Kasumi-1 (cell line): ENCODE results near the gene DMRTC1.
"Not testable (repeated sequence)": the region's sequence is repeated elsewhere in the genome, so short reads cannot be mapped to it uniquely, and the experiment has no call there.

Experiments used
- DNase-seq, 2 experiments: peaks; one replicate each; lab custom pipeline; 2025; lab: John Stamatoyannopoulos, UW

Gene DMRTC1

DNA sequence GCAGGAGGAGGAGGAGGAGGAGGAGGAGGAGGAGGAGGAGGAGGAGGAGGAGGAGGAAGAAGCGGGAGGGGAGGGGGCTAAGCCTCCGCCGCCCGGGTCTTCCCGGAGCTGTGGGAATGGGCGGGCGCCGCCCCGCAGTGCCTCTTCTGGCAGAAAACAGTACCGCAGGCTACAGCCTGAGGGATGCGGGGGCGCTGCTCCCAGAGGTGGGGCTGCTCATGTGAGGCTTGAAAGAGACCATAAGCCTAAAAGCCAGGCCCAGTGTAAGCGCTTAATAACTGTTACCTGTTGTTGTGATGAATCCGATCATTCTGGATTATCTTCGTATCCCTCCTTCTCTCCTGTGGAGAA lies at the start of gene DMRTC1:
DMRTC1 (minus strand) TSS at position 19 of the 351 bp plus-strand sequence. CDS start 68,143 bp downstream, outside the sequence.
- DNase-seq: not testable (repeated sequence)

DNA sequence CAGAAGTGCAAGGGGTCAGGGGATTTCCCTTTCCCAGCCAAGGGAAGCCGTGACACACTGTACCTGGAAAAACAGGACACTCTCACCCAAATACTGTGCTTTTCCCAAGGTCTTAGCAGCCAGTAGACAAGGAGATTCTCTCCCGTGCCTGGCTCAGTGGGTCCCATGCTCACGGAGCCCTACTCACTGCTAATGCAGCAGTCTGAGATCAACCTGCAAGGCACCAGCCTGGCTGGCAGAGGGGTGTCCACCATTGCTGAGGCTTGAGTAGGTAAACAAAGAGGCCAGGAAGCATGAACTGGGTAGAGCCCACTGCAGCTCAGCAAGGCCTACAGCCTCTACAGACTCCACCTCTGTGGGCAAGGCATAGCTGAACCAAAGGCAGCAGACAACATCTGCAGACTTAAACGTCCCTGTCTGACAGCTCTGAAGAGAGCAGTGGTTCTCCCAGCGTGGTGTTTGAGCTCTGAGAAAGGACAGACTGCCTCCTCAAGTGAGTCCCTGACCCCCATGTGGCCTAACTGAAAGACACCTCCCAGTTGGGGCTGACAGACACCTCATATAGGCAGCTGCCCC lies 37.3 kb upstream of the DMRTC1 start:
- DNase-seq: not testable (repeated sequence)

GRCh38 chrX:72974885-72975284 lies 31.2 kb upstream of the DMRTC1 start:
- DNase-seq: not testable (repeated sequence)

- DNase-seq: not testable (repeated sequence)
Observed at GRCh38 chrX:72971859-72972258, 28.2 kb upstream of the DMRTC1 start.

- not testable (repeated sequence) for DNase-seq
Observed at GRCh38 chrX:72959971-72960370, 16.3 kb upstream of the DMRTC1 start.

GRCh38 chrX:72943035-72943818 lies 410 bp downstream of the DMRTC1 start:
- DNase-seq: not testable (repeated sequence)

- not testable (repeated sequence) for DNase-seq
Observed at GRCh38 chrX:72942272-72942671, 1.4 kb downstream of the DMRTC1 start.

DNA sequence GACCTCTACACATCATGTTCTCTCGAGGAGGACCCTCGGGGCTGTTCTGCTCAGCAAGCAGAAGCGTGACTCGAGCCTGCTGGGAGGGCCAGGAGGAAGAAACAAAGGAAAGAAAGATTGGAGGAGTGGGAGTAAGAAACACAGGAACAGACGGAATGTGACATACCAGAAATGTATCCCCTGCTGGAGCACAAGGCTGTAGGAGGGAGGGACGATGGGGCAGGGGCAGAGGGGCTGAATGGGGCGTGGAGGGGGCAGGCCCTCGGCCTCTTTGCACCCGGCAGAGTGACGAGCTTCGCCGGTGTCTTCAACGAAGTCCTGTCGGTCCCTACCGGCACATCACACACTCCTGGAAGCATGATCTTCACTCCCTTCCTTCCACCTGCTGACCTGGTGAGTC lies 5.7 kb downstream of the DMRTC1 start, which contains the start of gene FAM236A:
FAM236A (plus strand) TSS at position 301 of the 400 bp plus-strand sequence; CDS start at position 358, 57 bp downstream.
- not testable (repeated sequence) for DNase-seq

- not testable (repeated sequence) for DNase-seq
Observed at GRCh38 chrX:72936882-72937455, 6.7 kb downstream of the DMRTC1 start.

DNA sequence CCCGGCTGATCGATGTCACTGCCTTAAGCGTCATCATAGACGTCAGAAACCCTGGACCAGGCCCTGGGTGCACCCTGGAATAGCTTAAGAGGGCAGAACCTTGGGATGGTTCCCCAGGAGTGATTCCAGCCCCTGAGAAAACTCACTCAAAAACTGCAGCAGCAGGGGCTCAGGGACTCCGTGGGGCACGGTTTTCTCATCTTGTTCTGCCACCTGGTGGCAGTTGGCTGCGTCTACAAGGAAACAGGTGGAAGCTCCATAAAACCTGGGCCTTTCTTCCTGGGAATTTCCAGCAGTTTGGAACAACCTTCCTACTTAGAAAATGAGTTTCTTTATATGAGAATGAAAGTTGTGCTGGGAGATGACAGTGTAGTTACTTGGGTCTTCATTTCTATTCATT lies 7.2 kb downstream of the DMRTC1 start:
- DNase-seq: not testable (repeated sequence)

- not testable (repeated sequence) for DNase-seq
Observed at GRCh38 chrX:72932283-72932682, 11.4 kb downstream of the DMRTC1 start.

- DNase-seq: not testable (repeated sequence)
Observed at GRCh38 chrX:72916096-72916495, 27.5 kb downstream of the DMRTC1 start.

DNA sequence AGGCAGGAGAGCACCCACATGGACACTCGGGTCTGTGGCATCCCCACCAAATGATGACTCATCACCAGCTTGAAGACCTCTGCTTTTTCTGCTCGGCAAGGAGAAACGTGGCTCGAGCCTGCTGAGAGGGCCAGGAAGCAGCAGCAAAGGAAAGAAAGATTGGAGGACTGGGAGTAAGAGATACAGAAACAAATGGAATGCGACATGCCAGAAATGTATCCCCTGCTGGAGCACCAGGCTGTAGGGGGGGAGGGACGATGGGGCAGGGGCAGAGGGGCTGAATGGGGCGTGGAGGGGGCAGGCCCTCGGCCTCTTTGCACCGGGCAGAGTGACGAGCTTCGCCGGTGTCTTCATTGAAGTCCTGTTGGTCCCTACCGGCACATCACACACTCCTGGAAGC lies 31.3 kb downstream of the DMRTC1 start, which contains the start of gene FAM236C:
FAM236C (plus strand) TSS at position 301 of the 400 bp plus-strand sequence. CDS start 100 bp downstream, outside the sequence.
- DNase-seq: not testable (repeated sequence)

GRCh38 chrX:72889740-72890139 lies 53.9 kb downstream of the DMRTC1 start:
- DNase-seq: not testable (repeated sequence)

GRCh38 chrX:72882898-72883297 lies 60.7 kb downstream of the DMRTC1 start:
- not testable (repeated sequence) for DNase-seq

- not testable (repeated sequence) for DNase-seq
Observed at GRCh38 chrX:72837532-72837931, 106.1 kb downstream of the DMRTC1 start.

- not testable (repeated sequence) for DNase-seq
Observed at GRCh38 chrX:72830701-72831100, 112.9 kb downstream of the DMRTC1 start.
